GM19455 (cell line): Measurements from ENCODE around the gene KRTAP12-1.

ENCODE experiments used
- ATAC-seq: cut with Tn5 transposase; IDR thresholded peaks from one replicate; pipeline ENCODE4 v1.9.1; 2021; ENCODE audit not compliant: unreplicated experiment

KRTAP12-1 gene

GRCh38 chr21:44681861-44682579 is at the start of gene KRTAP12-1:
TSS of gene KRTAP12-1 (minus strand) at chr21:44682163. CDS start at chr21:44682123, 40 bp downstream.
- ATAC-seq = no peak

- ATAC-seq = no peak
Measured at GRCh38 chr21:44730951-44731579, 49.1 kb upstream of the KRTAP12-1 start.

GRCh38 chr21:44730028-44730395 is 48.0 kb upstream of the KRTAP12-1 start:
- no peak for ATAC-seq

- no peak for ATAC-seq
Measured at GRCh38 chr21:44729336-44730027, 47.5 kb upstream of the KRTAP12-1 start.

- no peak for ATAC-seq
Measured at GRCh38 chr21:44728716-44729115, 46.8 kb upstream of the KRTAP12-1 start.

GRCh38 chr21:44727757-44728156 is 45.8 kb upstream of the KRTAP12-1 start:
- ATAC-seq = no peak

GRCh38 chr21:44727321-44727720 is 45.4 kb upstream of the KRTAP12-1 start:
- no peak for ATAC-seq

GRCh38 chr21:44726826-44727225 is 44.9 kb upstream of the KRTAP12-1 start:
- no peak for ATAC-seq

GRCh38 chr21:44724926-44725325 is 43.0 kb upstream of the KRTAP12-1 start:
- no peak for ATAC-seq

GRCh38 chr21:44724196-44724595 is 42.2 kb upstream of the KRTAP12-1 start:
- ATAC-seq = no peak

GRCh38 chr21:44723177-44724131 is 41.5 kb upstream of the KRTAP12-1 start:
- ATAC-seq = no peak

- ATAC-seq = no peak
Measured at GRCh38 chr21:44722731-44723130, 40.8 kb upstream of the KRTAP12-1 start.

- no peak for ATAC-seq
Measured at GRCh38 chr21:44720170-44720569, 38.2 kb upstream of the KRTAP12-1 start.

- ATAC-seq = no peak
Measured at GRCh38 chr21:44718571-44718970, 36.6 kb upstream of the KRTAP12-1 start.

- ATAC-seq = no peak
Measured at GRCh38 chr21:44718093-44718492, 36.1 kb upstream of the KRTAP12-1 start.

GRCh38 chr21:44716984-44717383 is 35.0 kb upstream of the KRTAP12-1 start:
- ATAC-seq = no peak

GRCh38 chr21:44714905-44715304 is 32.9 kb upstream of the KRTAP12-1 start:
- ATAC-seq = no peak

GRCh38 chr21:44713846-44714245 is 31.9 kb upstream of the KRTAP12-1 start:
- no peak for ATAC-seq

- ATAC-seq = no peak
Measured at GRCh38 chr21:44713130-44713529, 31.2 kb upstream of the KRTAP12-1 start.

GRCh38 chr21:44712203-44713028 is 30.5 kb upstream of the KRTAP12-1 start:
- ATAC-seq = no peak
